HG02642 (cell line): Measurements from ENCODE around the gene S100A12.
"Not testable (repeated sequence)": the region's sequence is repeated elsewhere in the genome, so short reads cannot be mapped to it uniquely, and the experiment has no call there.

Experiments used
- ATAC-seq: cut with Tn5 transposase; IDR thresholded peaks from one replicate; pipeline ENCODE4 v1.9.1; 2021; ENCODE audit warnings: mild to moderate bottlenecking; ENCODE audit not compliant: unreplicated experiment, poor library complexity

Gene S100A12

DNA sequence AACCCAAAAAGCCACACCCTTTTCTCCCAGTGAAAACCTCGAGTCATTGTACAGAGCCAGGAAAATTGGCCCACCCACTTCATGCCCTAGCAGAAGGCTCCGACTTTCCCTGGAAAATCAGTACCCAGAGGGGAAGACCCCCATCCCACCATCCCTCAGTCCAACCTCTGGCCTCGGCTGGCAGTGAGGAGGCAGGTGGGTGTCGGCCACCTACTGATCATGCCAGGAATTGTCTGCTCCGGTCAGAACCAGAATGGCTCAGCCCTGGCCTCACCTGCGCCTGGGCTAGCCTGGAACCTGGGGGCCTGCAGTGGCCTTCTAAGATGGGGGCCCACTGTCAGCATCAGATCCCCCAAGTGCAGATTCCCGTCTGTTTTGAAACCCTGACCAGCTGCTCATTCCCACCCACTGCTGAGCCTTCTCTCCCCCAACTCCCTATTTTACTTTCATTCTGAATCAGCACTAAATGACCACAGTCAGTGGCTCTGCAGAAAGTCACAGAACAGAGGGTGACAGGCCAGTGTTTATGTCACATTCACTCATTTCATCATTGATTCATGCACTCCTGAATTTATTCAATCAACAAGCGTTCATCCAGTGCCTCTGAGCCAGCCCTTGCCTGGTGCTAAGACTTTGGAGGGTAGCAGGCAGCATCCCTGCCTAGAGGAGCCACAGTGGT, 20.8 kb downstream of the S100A12 start:
- no peak for ATAC-seq

DNA sequence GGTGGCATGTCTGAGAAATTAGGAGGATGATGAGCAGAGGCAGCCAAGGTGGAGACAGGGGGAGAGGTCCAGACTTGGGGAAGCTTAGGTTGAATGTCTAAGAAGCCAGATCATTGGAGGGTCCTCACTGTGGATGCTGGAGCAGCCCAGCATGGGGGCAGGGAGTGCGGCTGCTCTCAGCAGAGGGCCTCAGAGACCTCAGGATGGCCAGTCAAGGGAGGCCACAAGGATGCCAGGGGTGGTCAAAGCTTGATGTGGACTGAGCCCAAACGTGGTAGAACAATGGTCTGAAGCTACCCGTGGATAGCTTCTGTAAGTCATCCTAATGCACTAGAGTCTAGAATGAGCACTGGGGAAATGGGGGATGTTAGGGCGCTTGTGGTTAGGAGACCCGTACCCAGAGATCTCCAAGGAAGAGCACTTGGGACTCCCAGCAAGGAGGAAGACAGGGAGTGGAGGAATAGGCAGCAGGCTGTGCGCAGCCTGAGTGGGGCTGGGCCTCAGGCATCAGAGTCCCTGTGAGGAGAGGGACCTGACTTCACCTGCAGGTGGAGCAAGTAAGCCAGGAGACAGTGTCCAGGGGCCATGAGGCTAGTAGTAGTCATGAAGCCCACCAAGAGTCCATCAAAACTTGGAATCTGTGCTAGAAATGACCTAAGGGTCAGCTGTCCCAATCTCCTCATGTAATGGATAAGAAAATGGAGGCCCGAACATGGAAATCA, 22.0 kb downstream of the S100A12 start:
- no peak for ATAC-seq

DNA sequence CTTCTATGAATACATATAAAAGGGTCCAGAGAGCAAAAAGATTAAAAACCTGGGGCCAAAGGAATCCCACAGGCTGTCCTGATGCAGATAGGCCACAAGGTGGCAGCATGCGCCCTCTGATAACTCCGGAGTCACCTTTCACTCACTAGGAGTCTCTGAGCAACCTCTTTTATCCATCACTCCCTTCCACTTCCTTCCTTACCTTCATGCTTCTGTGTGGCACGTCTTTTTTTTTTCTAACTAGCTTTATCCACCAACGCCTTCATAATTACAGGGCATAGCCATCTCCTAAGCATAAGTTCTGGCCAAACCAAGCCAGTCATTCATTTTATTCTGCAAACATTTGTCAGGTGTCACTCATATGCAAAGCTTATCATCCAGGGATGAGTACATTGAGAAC, 22.9 kb downstream of the S100A12 start:
- ATAC-seq = no peak

DNA sequence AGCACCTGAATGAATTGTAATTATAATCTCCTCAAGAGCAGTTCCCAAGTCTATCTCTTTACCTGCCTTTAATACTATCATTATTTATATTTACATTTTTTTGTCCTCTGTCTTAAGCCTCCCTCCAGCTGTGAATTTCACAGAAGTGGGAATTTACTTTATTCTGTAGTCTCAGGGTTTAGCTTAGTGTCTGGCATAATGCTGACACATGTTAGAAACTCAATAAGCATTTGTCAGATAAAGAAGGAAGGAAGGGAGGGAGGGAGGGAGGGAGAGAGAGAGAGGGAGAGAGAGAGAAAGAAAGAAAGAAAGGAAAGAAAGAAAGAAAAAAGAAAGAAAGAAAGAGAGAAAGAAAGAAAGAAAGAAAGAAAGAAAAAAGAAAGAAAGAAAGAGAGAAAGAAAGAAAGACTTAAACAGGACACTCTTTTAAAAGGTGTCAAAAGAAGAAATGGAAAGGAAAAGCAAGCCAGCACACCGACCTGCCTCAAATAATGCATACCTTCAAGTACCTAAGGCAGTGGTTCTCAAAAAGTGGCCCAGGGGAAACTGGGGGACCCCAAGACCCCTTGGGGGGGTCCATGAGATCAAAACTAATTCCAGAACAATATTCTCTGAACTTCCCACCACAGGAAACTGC, 25.0 kb downstream of the S100A12 start:
- no peak for ATAC-seq

DNA sequence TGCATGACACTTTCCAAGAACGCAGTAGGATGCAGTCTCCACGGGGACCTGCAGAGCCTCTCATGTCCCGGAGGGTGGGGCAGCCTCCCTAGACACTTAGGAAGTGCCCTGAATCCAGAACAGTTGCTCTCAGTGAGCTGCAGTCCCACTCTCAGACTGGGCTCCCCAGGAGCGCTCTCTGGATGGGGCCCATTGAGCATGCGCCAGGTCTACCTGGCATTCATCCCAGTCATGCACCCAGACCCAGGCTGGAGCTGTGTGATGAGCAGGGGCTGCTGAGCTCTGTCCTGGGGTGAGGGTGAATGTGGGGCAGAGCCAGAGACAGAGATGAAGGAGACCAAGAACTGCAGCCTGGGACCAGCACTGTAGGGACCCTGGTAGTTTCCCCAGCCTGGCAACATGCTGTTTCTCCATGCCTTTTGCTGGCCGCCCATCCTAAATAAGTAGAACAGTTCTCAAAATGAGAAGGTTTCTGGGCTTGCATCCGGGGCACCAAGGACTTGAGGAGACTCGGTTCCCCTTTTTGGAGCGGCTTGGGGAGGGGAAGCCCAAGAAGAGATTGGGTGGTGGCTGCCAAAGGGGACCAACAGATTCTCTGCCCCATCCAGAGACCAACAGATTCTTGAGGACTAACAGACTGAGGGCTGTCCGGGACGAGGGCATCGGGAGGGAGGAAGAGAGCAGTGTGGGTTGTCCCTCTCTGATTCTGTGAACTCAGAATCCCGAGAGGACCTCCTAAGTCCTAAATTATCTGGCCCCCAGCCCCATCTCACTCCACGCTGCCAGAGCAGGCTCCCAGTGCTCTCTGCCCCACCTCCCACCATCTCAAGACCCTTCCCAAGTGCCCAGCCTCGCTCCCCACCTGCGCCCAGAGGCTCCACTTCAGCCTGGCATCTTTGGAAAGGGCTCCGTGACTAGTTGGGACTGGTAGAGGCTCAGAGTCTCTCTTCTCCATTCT, 25.8 kb downstream of the S100A12 start:
- ATAC-seq = no peak

DNA sequence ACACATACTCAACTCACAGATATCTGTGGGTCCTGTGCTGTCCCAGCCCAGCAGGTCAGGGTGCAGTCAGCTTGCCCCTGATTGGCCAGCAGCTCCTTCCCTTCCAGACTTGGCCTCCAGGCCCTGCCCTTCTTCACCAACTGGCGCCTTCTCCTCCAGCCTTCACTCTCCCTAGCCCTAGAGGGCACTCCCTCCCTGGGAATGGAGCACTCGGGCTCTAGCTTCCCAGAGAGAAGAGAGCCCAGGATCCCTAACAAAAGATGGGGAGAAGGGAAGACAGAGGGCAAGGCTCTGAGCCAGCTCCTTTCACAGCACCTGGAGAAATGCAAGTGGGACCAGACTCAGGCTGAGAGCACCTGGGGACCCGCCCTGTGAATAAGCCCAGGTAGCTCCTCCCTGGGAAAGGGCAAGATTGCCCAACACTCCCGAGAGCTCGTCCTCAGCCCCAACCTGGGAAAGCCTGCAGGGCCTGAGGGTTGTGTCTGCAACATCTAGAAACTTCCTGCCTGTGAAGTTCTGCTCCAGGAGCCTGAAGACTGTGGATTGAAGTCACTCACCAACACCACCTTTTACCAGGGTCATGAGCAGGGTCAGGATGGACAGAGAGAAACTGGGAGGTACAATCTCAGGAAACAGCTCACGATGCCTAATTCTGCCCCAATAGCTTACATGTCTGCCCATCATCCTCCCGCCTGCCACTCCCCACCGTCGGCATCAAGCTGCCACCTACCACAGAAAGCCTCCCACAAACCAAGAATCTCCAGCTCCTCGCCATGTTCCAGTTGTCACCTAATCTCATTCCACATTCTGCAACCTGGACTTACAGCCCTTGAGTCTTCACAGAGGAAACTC, 26.7 kb downstream of the S100A12 start, which contains the start of gene PGLYRP4:
Gene PGLYRP4, minus strand, starts transcription at position 331 of the 852 bp plus-strand sequence. CDS start 909 bp downstream, outside the sequence.
- ATAC-seq = no peak

DNA sequence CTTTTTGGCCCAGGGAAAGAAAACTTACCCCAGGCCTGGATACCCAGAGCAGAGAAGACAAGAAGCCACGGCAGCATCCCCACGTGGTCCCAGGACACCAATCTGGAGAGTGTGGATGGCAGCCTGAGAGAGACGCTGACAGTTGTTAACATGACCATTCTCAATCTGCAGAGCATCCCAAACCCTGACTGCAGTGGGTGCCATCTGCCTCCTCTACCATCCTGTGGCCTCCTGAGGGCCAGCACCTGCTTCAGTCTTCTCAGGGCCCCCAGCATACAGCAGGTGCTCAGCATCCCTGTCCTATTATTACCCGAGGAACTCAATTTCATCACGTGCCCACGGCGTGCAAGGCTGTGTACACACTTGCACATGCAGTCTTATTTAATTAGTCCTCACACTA, 27.6 kb downstream of the S100A12 start:
- no peak for ATAC-seq

- ATAC-seq = not testable (repeated sequence)
These were observed 28.4 kb downstream of the S100A12 start for GRCh38 chr1:153347049-153347448.

- no peak for ATAC-seq
These were observed 29.2 kb downstream of the S100A12 start for GRCh38 chr1:153346077-153346723.

- ATAC-seq = no peak
These were observed 30.0 kb downstream of the S100A12 start for GRCh38 chr1:153345187-153346076.

DNA sequence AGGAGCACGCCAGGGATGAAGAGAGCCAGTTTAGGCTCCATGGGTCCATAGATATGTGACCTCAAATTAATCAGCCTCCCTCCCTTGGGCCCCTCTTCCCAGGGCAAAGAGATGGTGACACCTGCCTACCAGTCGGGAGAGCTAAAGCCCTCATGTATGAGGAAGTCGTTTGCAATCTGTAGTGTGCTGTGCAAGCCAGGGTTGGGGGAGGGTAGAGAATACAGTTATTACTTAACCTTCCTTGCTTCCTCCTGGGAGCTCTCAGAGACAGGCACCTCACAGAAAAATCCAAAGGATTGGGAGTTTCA, 30.7 kb downstream of the S100A12 start:
- no peak for ATAC-seq

GRCh38 chr1:153343811-153344717, 31.4 kb downstream of the S100A12 start:
- no peak for ATAC-seq

DNA sequence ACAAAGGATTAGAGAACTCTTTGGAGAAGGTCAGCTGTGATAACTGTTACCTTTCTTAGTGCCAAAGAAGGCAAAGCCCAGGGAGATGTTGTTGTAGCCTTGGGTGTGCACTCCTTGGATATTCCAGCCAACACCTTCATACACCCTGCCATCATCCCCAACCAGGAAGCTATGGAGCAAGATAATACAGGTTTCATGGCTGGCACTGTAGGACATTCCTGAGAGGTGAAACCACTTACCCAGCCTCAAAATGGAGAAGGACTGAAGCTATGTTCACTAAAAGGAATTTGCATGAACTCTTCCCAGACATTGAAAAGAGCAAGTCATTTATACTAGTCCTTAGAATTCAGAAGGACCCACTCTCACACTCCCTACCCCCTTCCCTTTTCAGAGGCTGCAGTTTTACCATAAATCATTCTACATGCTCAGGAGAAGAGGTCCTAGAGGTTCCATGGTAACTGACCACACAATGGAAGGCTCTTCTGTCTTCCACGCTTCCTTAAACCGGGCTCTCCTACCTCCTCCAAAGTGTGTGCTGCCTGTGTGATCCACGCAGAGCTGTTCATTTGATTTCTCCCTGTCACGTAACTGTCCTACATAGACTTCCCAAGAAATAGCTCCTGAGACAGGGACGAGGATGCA, 32.3 kb downstream of the S100A12 start:
- no peak for ATAC-seq

DNA sequence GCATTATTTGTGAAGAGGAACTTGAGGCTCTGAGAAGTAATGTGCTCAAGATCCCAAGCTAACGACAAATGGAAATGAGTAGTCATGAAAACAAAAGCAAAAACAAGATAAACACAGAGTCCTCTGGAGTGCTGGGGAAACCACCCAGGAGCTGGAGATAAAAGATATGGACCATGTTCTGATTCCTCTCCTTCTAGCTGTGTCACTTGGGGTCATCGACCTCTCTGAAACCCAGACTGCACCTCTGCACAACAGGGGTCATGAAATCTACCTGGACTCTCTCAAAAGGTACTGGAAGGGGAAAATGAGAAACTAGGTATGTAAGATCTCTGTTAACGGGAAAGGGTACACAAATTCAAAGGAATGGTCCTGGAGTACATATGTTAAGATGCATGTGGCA, 33.2 kb downstream of the S100A12 start:
- ATAC-seq = no peak

- no peak for ATAC-seq
These were observed 33.9 kb downstream of the S100A12 start for GRCh38 chr1:153341431-153341934.

DNA sequence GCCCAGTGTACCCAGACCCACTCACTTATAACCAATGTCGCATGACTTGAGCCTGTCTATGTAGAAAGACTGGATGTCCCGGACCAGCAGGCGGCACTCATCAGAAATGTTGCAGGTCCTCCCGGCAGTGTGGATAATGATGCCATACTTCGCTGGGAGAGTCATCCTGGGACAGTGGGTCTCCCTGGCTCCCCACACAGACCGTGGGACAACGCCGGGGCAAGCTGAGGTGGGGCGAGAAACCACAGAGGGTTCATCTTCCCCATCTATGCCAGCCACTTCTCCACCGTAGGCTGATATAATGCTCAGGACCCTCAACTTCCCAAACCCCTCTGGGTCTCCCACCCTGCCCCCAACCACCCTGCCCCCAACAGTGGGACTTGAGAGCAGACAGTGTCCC, 35.1 kb downstream of the S100A12 start:
- no peak for ATAC-seq
